ENCODE measurements around the gene HOXC12.

HOXC12 gene

GRCh38 chr12:53935383-53936341, 19.0 kb upstream of the HOXC12 start:
- POLR2A ChIA-PET: no interaction called here
- no peaks in the 10 kb centered on the region for H3K36me3 ChIP-seq (ENCODE audit: control insufficient read depth in 2 of 2, insufficient read depth in 1 of 2, low read length in 2 of 2)
- H3K27ac ChIP-seq (ENCODE audit: extremely low read depth, low read depth, low read length): no peak overlapping the region
- TF ChIP-seq ZNF830 (tag by site-specific recombination; IDR thresholded peaks at IDR 0.05; ENCODE audit: low read depth): no peak
- no peak for TF ChIP-seq ZNF248 (tag by site-specific recombination; IDR thresholded peaks at IDR 0.05)
- 0 out of 2 replicates have a peak, but pooled peaks have one; percentile 40 for TF ChIP-seq ZNF223 (tag by site-specific recombination; IDR thresholded peaks at IDR 0.05)
- no peak for TF ChIP-seq ZSCAN16 (tag by site-specific recombination; IDR thresholded peaks at IDR 0.05)
- TF ChIP-seq ZSCAN23 (tag by site-specific recombination; IDR thresholded peaks at IDR 0.05): no peak
- TF ChIP-seq ZNF473 (tag by site-specific recombination; IDR thresholded peaks at IDR 0.05): no peak
- no peaks in the 10 kb centered on the region for H3K9me3 ChIP-seq (ENCODE audit: control insufficient read depth, insufficient read depth, low read depth, low read length)
- H3K4me1 ChIP-seq (ENCODE audit: control insufficient read depth, insufficient read depth, low read length): no peaks in the 10 kb centered on the region
- H3K4me3 ChIP-seq (ENCODE audit: low read depth, low read length): no peak overlapping the region
- CTCF ChIA-PET: interaction anchor here (0.6 to 1.6 kb wide), 3 partner anchors 16 to 234 kb away, joined by 3 to 9 read pairs (median 3); no protein-coding TSS in a partner anchor

DNA sequence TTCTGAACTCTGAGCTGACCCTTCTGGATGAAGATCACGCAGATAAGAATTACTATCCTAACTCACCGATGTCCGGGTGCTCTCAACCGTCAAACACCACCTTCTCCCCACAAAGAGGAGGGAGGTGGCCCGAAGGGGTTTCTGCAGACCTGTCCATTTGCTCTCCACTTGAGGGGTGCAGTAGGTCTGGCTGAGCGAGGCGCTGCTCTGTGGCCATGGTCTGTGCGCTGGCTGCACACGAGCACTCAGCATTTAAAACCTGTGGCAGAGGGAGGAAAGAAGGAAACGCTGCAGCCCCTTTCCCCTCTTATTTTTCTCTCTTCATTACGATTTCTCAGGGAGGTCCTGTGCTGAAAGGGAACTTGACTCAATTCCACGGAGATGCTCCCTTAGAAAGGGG, 17.6 kb upstream of the HOXC12 start:
- ChIA-PET POLR2A (no interaction called here), CTCF (interaction anchor here (0.7 to 2.2 kb wide), 2 partner anchors 131 to 145 kb away, joined by 3 to 7 read pairs; no protein-coding TSS in a partner anchor)
- H3K36me3 ChIP-seq (ENCODE audit: control insufficient read depth in 2 of 2, insufficient read depth in 1 of 2, low read length in 2 of 2): no peaks in the 10 kb centered on the region
- H3K27ac ChIP-seq (ENCODE audit: extremely low read depth, low read depth, low read length): no peak overlapping the region
- TF ChIP-seq ZNF416 (tag by site-specific recombination; IDR thresholded peaks at IDR 0.05) (no peak), ZNF768 (tag by site-specific recombination; IDR thresholded peaks at IDR 0.05) (no peak), HOXD13 (CRISPR knock-in tag; IDR thresholded peaks at IDR 0.05; ENCODE audit: borderline replicate concordance) (no peak), ZNF157 (tag by site-specific recombination; IDR thresholded peaks at IDR 0.05) (no peak), MYNN (tag by site-specific recombination; IDR thresholded peaks at IDR 0.05; ENCODE audit: borderline replicate concordance) (no peak), ZNF571 (tag by site-specific recombination; IDR thresholded peaks at IDR 0.05) (no peak), ZBTB11 (tag by site-specific recombination; conservative IDR thresholded peaks at IDR 0.05; ENCODE audit: low read depth) (no peak), ZNF146 (tag by site-specific recombination; IDR thresholded peaks at IDR 0.05) (no peak), ZNF221 (tag by site-specific recombination; IDR thresholded peaks at IDR 0.05; ENCODE audit: borderline replicate concordance) (no peak), ZNF292 (tag by site-specific recombination; IDR thresholded peaks at IDR 0.05; ENCODE audit: borderline replicate concordance, low read depth) (no peak), ZNF548 (tag by site-specific recombination; IDR thresholded peaks at IDR 0.05) (no peak), ZBTB20 (tag by site-specific recombination; IDR thresholded peaks at IDR 0.05) (no peak), SP7 (tag by site-specific recombination; IDR thresholded peaks at IDR 0.05) (no peak), ZNF175 (tag by site-specific recombination; IDR thresholded peaks at IDR 0.05) (no peak), ZFP41 (tag by site-specific recombination; IDR thresholded peaks at IDR 0.05; ENCODE audit: borderline replicate concordance) (no peak)
- TF ChIP-seq, protein P1, sequence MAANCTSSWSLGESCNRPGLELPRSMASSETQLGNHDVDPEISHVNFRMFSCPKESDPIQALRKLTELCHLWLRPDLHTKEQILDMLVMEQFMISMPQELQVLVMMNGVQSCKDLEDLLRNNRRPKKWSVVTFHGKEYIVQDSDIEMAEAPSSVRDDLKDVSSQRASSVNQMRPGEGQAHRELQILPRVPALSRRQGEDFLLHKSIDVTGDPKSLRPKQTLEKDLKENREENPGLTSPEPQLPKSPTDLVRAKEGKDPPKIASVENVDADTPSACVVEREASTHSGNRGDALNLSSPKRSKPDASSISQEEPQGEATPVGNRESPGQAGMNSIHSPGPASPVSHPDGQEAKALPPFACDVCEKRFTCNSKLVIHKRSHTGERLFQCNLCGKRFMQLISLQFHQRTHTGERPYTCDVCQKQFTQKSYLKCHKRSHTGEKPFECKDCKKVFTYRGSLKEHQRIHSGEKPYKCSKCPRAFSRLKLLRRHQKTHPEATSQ (tag by site-specific recombination; IDR thresholded peaks at IDR 0.05): no peak
- H3K4me3 ChIP-seq (ENCODE audit: low read depth, low read length): no peak overlapping the region
- H3K9me3 ChIP-seq (ENCODE audit: control insufficient read depth, insufficient read depth, low read depth, low read length): no peaks in the 10 kb centered on the region
- H3K4me1 ChIP-seq (ENCODE audit: control insufficient read depth, insufficient read depth, low read length): 0 out of 2 replicates have a peak, but pooled peaks cover 6% of the 10 kb centered on the region

Measured in HEK293 (cell line).